Ishikawa (cell line): Measurements from ENCODE around the gene CDA.

Experiments
- CEBPB ChIP-seq: IDR thresholded peaks from 2 replicates; pipeline ENCODE4 v1.6.1; 2012
- CREB1 ChIP-seq: IDR thresholded peaks from 2 replicates; pipeline ENCODE4 v1.6.1; 2012; ENCODE audit warnings: low read depth
- EGR1 ChIP-seq: IDR thresholded peaks from 2 replicates; pipeline ENCODE4 v1.6.1; 2012
- EP300 ChIP-seq: IDR thresholded peaks from 2 replicates; pipeline ENCODE4 v1.6.1; 2012; ENCODE audit warnings: borderline replicate concordance
- FOXM1 ChIP-seq: IDR thresholded peaks from 2 replicates; pipeline ENCODE4 v1.6.1; 2012; ENCODE audit warnings: low read depth, borderline replicate concordance
- MAX ChIP-seq: IDR thresholded peaks from 2 replicates; pipeline ENCODE4 v1.6.1; 2012
- NFIC ChIP-seq: IDR thresholded peaks from 2 replicates; pipeline ENCODE4 v1.6.1; 2012
- RAD21 ChIP-seq: IDR thresholded peaks from 2 replicates; pipeline ENCODE4 v1.6.1; 2012; ENCODE audit warnings: low read depth
- REST ChIP-seq: IDR thresholded peaks from 2 replicates; pipeline ENCODE4 v1.6.1; 2012; ENCODE audit warnings: low read depth, mild to moderate bottlenecking
- TAF1 ChIP-seq: IDR thresholded peaks from 2 replicates; pipeline ENCODE4 v1.6.1; 2012; ENCODE audit warnings: low read depth, mild to moderate bottlenecking
- TCF12 ChIP-seq: IDR thresholded peaks from 2 replicates; pipeline ENCODE4 v1.6.1; 2012; ENCODE audit warnings: low read depth
- TEAD4 ChIP-seq: IDR thresholded peaks from 2 replicates; pipeline ENCODE4 v1.6.1; 2012
- USF1 ChIP-seq: IDR thresholded peaks from 2 replicates; pipeline ENCODE4 v1.6.1; 2012
- YY1 ChIP-seq: IDR thresholded peaks from 2 replicates; pipeline ENCODE4 v1.6.1; 2012; ENCODE audit warnings: low read depth
- ZBTB7A ChIP-seq: IDR thresholded peaks from 2 replicates; pipeline ENCODE4 v1.6.1; 2012; ENCODE audit warnings: low read depth

Gene CDA

DNA sequence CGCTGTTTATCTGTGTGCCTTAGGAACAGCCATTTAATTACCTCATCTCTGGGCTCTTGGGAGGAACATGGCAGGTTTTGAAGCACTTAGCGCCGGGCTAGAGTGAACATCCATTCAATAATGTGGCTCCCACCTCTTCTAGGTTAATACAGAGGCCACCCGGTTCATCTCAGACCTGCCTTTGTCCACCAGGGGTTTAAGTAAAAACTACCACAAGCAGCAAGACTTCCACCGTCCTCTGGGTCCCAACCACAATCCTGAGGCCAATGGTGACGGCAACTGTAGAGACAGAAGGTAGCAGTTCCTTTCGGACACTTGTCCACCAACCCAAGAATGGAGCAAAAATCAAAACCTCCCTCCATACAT is 73.2 kb downstream of the CDA start:
- no peak for TF ChIP-seq NFIC
- TF ChIP-seq YY1, result no peak
- no peak for TF ChIP-seq USF1
- no peak for TF ChIP-seq ZBTB7A
- no peak for TF ChIP-seq REST

- TF ChIP-seq REST, result no peak
- TF ChIP-seq RAD21, result peak; percentile 23; the same call in 1 of the 2 replicates
Observed at GRCh38 chr1:20663365-20663764, 74.5 kb downstream of the CDA start.

- TF ChIP-seq CREB1, result no peak
- TF ChIP-seq TAF1, result no peak
- no peak for TF ChIP-seq FOXM1
- no peak for TF ChIP-seq EP300
- no peak for TF ChIP-seq TCF12
- TF ChIP-seq TEAD4, result no peak
- no peak for TF ChIP-seq EGR1
- TF ChIP-seq NFIC, result no peak
- no peak for TF ChIP-seq ZBTB7A
- no peak for TF ChIP-seq RAD21
- TF ChIP-seq REST, result no peak
- no peak for TF ChIP-seq CEBPB
- no peak for TF ChIP-seq USF1
- no peak for TF ChIP-seq YY1
- no peak for TF ChIP-seq MAX
Observed at GRCh38 chr1:20663969-20664715, 75.2 kb downstream of the CDA start.

- TF ChIP-seq EP300, result no peak
- no peak for TF ChIP-seq RAD21
- TF ChIP-seq MAX, result no peak
- no peak for TF ChIP-seq REST
- TF ChIP-seq CEBPB, result no peak
- no peak for TF ChIP-seq TAF1
- no peak for TF ChIP-seq YY1
- no peak for TF ChIP-seq USF1
- no peak for TF ChIP-seq NFIC
- TF ChIP-seq TCF12, result no peak
- no peak for TF ChIP-seq FOXM1
- TF ChIP-seq CREB1, result no peak
- TF ChIP-seq EGR1, result no peak
- TF ChIP-seq TEAD4, result no peak
- no peak for TF ChIP-seq ZBTB7A
Observed at GRCh38 chr1:20665726-20666125, 76.8 kb downstream of the CDA start.
